ENCODE data around the gene PPP1R12C. TPM values are rescaled to one million over a fixed set of nuclear protein-coding genes. Genes with fewer than 3 reads are reported as not detected.

PPP1R12C gene
- total RNA-seq, 2 experiments from 2014 or later, result 87.4 to 89.7 TPM

- ChIA-PET POLR2A (no interaction called here), CTCF (no interaction called here)
These were observed 22.8 kb downstream of the PPP1R12C start for GRCh38 chr19:55094456-55095259.

GRCh38 chr19:55092423-55093318 is 24.8 kb downstream of the PPP1R12C start:
- ChIA-PET CTCF (no interaction called here), POLR2A (no interaction called here)

- ChIA-PET CTCF (no interaction called here), POLR2A (no interaction called here)
These were observed 25.5 kb downstream of the PPP1R12C start for GRCh38 chr19:55091955-55092354.

- POLR2A ChIA-PET, result interaction anchor here (0.5 kb wide), 2 partner anchors 14 to 19 kb away, joined by 8 to 9 read pairs; no protein-coding TSS in a partner anchor
- CTCF ChIA-PET, result no interaction called here
These were observed 26.1 kb downstream of the PPP1R12C start for GRCh38 chr19:55091126-55091910.

- ChIA-PET POLR2A (interaction anchor here (0.5 kb wide), 1 partner anchor 13 kb away, joined by 9 read pairs; no protein-coding TSS in a partner anchor), CTCF (no interaction called here)
These were observed 26.9 kb downstream of the PPP1R12C start for GRCh38 chr19:55090564-55090963.

GRCh38 chr19:55089342-55089944 is 28.0 kb downstream of the PPP1R12C start:
- ChIA-PET POLR2A (interaction anchor here (0.5 kb wide), 1 partner anchor 51 kb away, joined by 3 read pairs; no protein-coding TSS in a partner anchor), CTCF (interaction anchor here (0.8 to 1.5 kb wide), 2 partner anchors 10 to 150 kb away, joined by 3 read pairs; no protein-coding TSS in a partner anchor)

GRCh38 chr19:55088543-55089341 is 28.7 kb downstream of the PPP1R12C start:
- POLR2A ChIA-PET, result interaction anchor here (0.5 kb wide), 1 partner anchor 51 kb away, joined by 3 read pairs; no protein-coding TSS in a partner anchor
- CTCF ChIA-PET, result interaction anchor here (0.5 to 1.5 kb wide), 6 partner anchors 9 to 151 kb away, joined by 3 to 4 read pairs (median 3); partner anchors contain the start of gene PPP1R12C

- POLR2A ChIA-PET, result no interaction called here
- CTCF ChIA-PET, result interaction anchor here (0.7 to 1.5 kb wide), 4 partner anchors 9 to 66 kb away, joined by 3 read pairs; partner anchors contain the start of gene PPP1R12C
These were observed 29.4 kb downstream of the PPP1R12C start for GRCh38 chr19:55088021-55088451.

GRCh38 chr19:55087542-55087901 is 29.9 kb downstream of the PPP1R12C start:
- ChIA-PET POLR2A (no interaction called here), CTCF (no interaction called here)

GRCh38 chr19:55086730-55087541 is 30.5 kb downstream of the PPP1R12C start:
- ChIA-PET CTCF (interaction anchor here (0.6 kb wide), 2 partner anchors 91 to 531 kb away, joined by 5 to 9 read pairs; no protein-coding TSS in a partner anchor), POLR2A (no interaction called here)

- ChIA-PET POLR2A (no interaction called here), CTCF (interaction anchor here (0.6 kb wide), 2 partner anchors 92 to 532 kb away, joined by 5 to 9 read pairs; no protein-coding TSS in a partner anchor)
These were observed 31.3 kb downstream of the PPP1R12C start for GRCh38 chr19:55085923-55086715.

- POLR2A ChIA-PET, result no interaction called here
These were observed 33.0 kb downstream of the PPP1R12C start for GRCh38 chr19:55084416-55084815.

GRCh38 chr19:55083004-55083850 is 34.2 kb downstream of the PPP1R12C start:
- POLR2A ChIA-PET, result interaction anchor here (0.9 kb wide), 1 partner anchor 34 kb away, joined by 3 read pairs; no protein-coding TSS in a partner anchor
- CTCF ChIA-PET, result no interaction called here

More at GRCh38 chr19:55084416-55084815, 33.0 kb downstream of the PPP1R12C start:
- CTCF ChIA-PET, result no interaction called here

GRCh38 chr19:55082020-55082851 is 35.2 kb downstream of the PPP1R12C start:
- ChIA-PET POLR2A (interaction anchor here (0.9 kb wide), 1 partner anchor 35 kb away, joined by 3 read pairs; no protein-coding TSS in a partner anchor), CTCF (no interaction called here)

- ChIA-PET POLR2A (no interaction called here), CTCF (no interaction called here)
These were observed 35.7 kb downstream of the PPP1R12C start for GRCh38 chr19:55081770-55082019.

Data from activated CD8-positive, alpha-beta memory T cell treated with anti-CD3 and anti-CD28 coated beads for 36 hours (primary cell).